GM12878 (cell line): ENCODE results near the gene FNDC11. TPM values are rescaled to one million over a fixed set of nuclear protein-coding genes. Genes with fewer than 3 reads are reported as not detected.
A peak's percentile ranks its signal among the peaks of the same experiment; 100 is the strongest.

Experiments used
- ATAC-seq: fragments of 200-7000 bp; cut with Tn5 transposase; 3 replicates; pipeline ENCODE4 v1.9.1; 2020; ENCODE audit warnings: mild to moderate bottlenecking, moderate library complexity
- BruUV-seq: library from RNA; stranded (reverse); fragments of 400-500 nt; replicated peaks from 2 replicates; lab custom pipeline; 2021; lab: Mats Ljungman, UMichigan
- CTCF ChIA-PET: fragments of 300-600 bp; sonication (Branson Sonifier 250); formaldehyde crosslinking; extraction: SDS; loops from one replicate; lab custom pipeline; 2021; ENCODE audit warnings: inconsistent platforms; lab: Yijun Ruan, JAX
- POLR2A ChIA-PET: fragments of 350-600 bp; formaldehyde crosslinking; extraction: SDS; loops from one replicate; lab custom pipeline; 2021; ENCODE audit warnings: inconsistent platforms; lab: Charles Lee
- RAD21 ChIA-PET: fragments of 300-600 bp; sonication (Branson Sonifier 250); formaldehyde crosslinking; loops from one replicate; lab custom pipeline; 2023; ENCODE audit warnings: antibody characterized with exemption; ENCODE audit not compliant: unreplicated experiment; lab: Charles Lee
- SMC1A ChIA-PET: fragments of 300-600 bp; sonication (Branson Sonifier 250); formaldehyde crosslinking; loops from one replicate; lab custom pipeline; 2023; ENCODE audit not compliant: unreplicated experiment, uncharacterized antibody; lab: Charles Lee
- DNase-seq: peaks from one replicate; pipeline ENCODE4 v3.0.0-alpha.2; 2011; ENCODE audit warnings: low read depth, low spot score
- FAIRE-seq: peaks from 3 replicates; lab custom pipeline; 2011; peaks lifted over from hg19 to GRCh38; lab: Jason Lieb, UNC
- H2AFZ ChIP-seq: 2 replicates; pipeline ENCODE4 v1.6.0; 2011; ENCODE audit warnings: low read depth, low read length, control low read depth; ENCODE audit not compliant: control insufficient read depth
- H3K27ac ChIP-seq: 2 replicates; pipeline ENCODE4 v1.5.1; 2011; ENCODE audit warnings: control low read depth; ENCODE audit not compliant: control insufficient read depth, insufficient read depth
- H3K27me3 ChIP-seq, 2 experiments: replicated peaks in 1 of 2; 2 replicates each; pipeline versions ENCODE4 v1.6.0 to v1.6.1; 2011; ENCODE audit warnings: low read length in 1 of 2; ENCODE audit not compliant: control insufficient read depth in 2 of 2, insufficient read depth in 2 of 2
- H3K36me3 ChIP-seq, 2 experiments: 2 replicates each; pipeline ENCODE4 v1.5.1; 2011; ENCODE audit warnings: low read length in 1 of 2; ENCODE audit not compliant: control insufficient read depth in 2 of 2, insufficient read depth in 2 of 2
- H3K4me1 ChIP-seq: 2 replicates; pipeline ENCODE4 v1.6.1; 2011; ENCODE audit warnings: mild to moderate bottlenecking, low read length, moderate library complexity, mixed read lengths; ENCODE audit not compliant: control insufficient read depth, insufficient read depth
- H3K4me2 ChIP-seq: 2 replicates; pipeline ENCODE4 v1.6.0; 2011; ENCODE audit warnings: control low read depth; ENCODE audit not compliant: control insufficient read depth, insufficient read depth
- H3K4me3 ChIP-seq: fragments of 200-600 bp; sonication (generic); 2 replicates; pipeline ENCODE4 v1.5.1; 2016
- H3K79me2 ChIP-seq: 2 replicates; pipeline ENCODE4 v1.6.0; 2011; ENCODE audit warnings: low read length; ENCODE audit not compliant: control insufficient read depth, insufficient read depth
- H3K9ac ChIP-seq: 2 replicates; pipeline ENCODE4 v1.8.0; 2011; ENCODE audit warnings: low read length, control low read depth, mixed read lengths; ENCODE audit not compliant: control insufficient read depth, insufficient read depth
- H3K9me3 ChIP-seq: replicated peaks from 3 replicates; pipeline ENCODE4 v1.5.1; 2011; ENCODE audit warnings: mild to moderate bottlenecking, low read length; ENCODE audit not compliant: control insufficient read depth, insufficient read depth
- H4K20me1 ChIP-seq: 2 replicates; pipeline ENCODE4 v1.6.0; 2011; ENCODE audit not compliant: control insufficient read depth, insufficient read depth
- CHD2 ChIP-seq: IDR thresholded peaks from 2 replicates; pipeline ENCODE4 v1.6.1; 2011; ENCODE audit warnings: low read depth, low read length, improper control_type of control experiment, borderline replicate concordance
- IKZF1 ChIP-seq: fragments of 450-650 bp; conservative IDR thresholded peaks from 2 replicates; pipeline ENCODE4 v1.6.1; 2017; ENCODE audit warnings: antibody characterized with exemption, mild to moderate bottlenecking
- MEF2A ChIP-seq: IDR thresholded peaks from 2 replicates; pipeline ENCODE4 v1.6.1; 2011; ENCODE audit warnings: low read depth, mild to moderate bottlenecking, low read length, moderate library complexity; ENCODE audit not compliant: insufficient read depth
- MEF2B ChIP-seq: fragments of 450-650 bp; IDR thresholded peaks from 2 replicates; pipeline ENCODE4 v1.6.1; 2018; ENCODE audit warnings: mild to moderate bottlenecking, moderate library complexity; ENCODE audit not compliant: partially characterized antibody, poor library complexity, severe bottlenecking
- NFIC ChIP-seq: IDR thresholded peaks from 2 replicates; pipeline ENCODE4 v1.6.1; 2012; ENCODE audit warnings: low read depth, mild to moderate bottlenecking, inconsistent platforms, low read length, moderate library complexity
- NR2F1 ChIP-seq: fragments of 450-650 bp; conservative IDR thresholded peaks from 2 replicates; pipeline ENCODE4 v1.6.1; 2017; ENCODE audit warnings: mild to moderate bottlenecking
- WGBS: methylation state at CpG from one replicate; pipeline ENCODE4 v1.1.6; 2016; ENCODE audit warnings: low lambda C conversion rate; ENCODE audit not compliant: insufficient replicate concordance, insufficient coverage; ENCODE audit errors: missing lambda C conversion rate; 5-methylcytosine and 5-hydroxymethylcytosine counted together
- in situ Hi-C: fragments of 300-500 bp; cut with MboI; formaldehyde crosslinking; loops from 9 replicates; pipeline ENCODE4 v1.14.3; 2018; ENCODE audit warnings: mixed read lengths
- intact Hi-C: fragments of 100-400 bp; cut with micrococcal nuclease; formaldehyde crosslinking; loops from one replicate; pipeline ENCODE4 v1.14.2; 2022; ENCODE audit not compliant: unreplicated experiment
- polyA plus RNA-seq, 11 experiments: library from polyadenylated mRNA; depleted of rRNA in 4 of 11; unstranded in 6 of 11; stranded (reverse) in 5 of 11; fragments of >200 nt; fragmentation: Nextera tagmentation in 4 of 11; fragmentation: Illumina TruSeq in 1 of 11; extraction: Ambion mirVana in 4 of 11; extraction: Trizol in 1 of 11; gene quantifications; 1 replicate in 1 of 11; 2 replicates in 10 of 11; pipeline versions ENCODE4 v1.2.1 to v1.2.3, GENCODE V29; 2011 to 2016; ENCODE audit warnings: inconsistent platforms in 2 of 11, missing spikeins in 2 of 11, low read depth in 1 of 11
- total RNA-seq, 4 experiments: library from RNA; depleted of rRNA in 3 of 4; stranded (reverse); fragments of >200 nt in 3 of 4; fragmentation: Illumina TruSeq in 1 of 4; extraction: Trizol in 1 of 4; gene quantifications; 2 replicates each; pipeline versions ENCODE4 v1.2.1 to v1.2.3, GENCODE V29; 2013 to 2021
- TF ChIP-seq, protein P1 (sequence below): fragments of 450-650 bp; IDR thresholded peaks from 2 replicates; pipeline ENCODE4 v1.6.1; 2017; ENCODE audit warnings: low read depth, mild to moderate bottlenecking, moderate library complexity

The FNDC11 gene
- total and polyA plus RNA-seq, 10 of the 15 experiments (the other 5 are each of a cell fraction or from before 2014, with no cell fraction given) = 0.09 to 0.72 (median 0.34) TPM; not detected in 2

DNA sequence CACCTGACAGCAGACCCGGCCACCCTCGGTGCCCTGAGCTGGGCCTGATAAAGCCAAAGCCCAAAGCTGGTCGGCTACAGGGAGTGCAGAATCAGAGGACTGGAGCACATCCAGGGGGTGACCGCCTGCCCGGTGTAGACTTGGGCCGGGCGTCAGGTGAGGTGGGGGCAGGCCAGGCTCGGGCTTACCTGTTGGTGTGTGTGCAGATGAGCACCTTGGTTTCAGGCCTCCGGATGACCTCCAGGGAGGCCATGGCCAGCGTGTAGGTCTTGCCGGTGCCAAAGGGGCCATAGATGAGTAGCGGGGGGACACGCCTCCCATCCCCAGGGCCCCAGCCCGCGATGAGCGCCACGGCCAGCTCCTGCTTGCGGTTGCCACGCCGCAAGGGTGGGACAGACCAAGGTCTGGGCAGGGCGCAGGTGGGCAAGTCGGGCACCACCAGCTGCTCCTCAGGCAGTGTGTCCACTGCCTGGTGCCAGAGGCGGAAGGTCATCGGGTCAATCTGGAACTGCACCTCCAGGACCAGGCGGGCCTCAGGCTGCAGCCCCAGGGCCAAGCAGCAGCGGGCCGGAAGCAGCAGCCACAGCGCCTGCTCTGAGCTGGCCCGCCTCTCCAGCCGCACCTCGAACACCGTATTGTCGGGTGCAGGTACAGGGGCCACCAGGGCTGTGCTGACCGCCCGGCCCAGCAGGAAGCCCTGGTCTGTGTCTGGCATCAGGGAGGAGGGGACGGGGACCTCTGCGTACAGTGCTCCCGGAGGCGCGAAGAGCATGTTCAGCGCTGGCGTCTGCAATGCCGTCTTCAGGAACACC lies 14.4 kb downstream of the FNDC11 start:
- intact Hi-C loops = no loop called here
- 14% methylated on average over 37 of the region's 43 CpGs for WGBS
- CTCF ChIA-PET = interaction anchor here (0.7 to 2.3 kb wide), 3 partner anchors 14 to 127 kb away, joined by 3 to 5 read pairs (median 4); partner anchors contain the start of gene PTK6

More for the DNA sequence above, 14.4 kb downstream of the FNDC11 start:
- RAD21 ChIA-PET = interaction anchor here (1.2 to 1.9 kb wide), 2 partner anchors 31 to 73 kb away, joined by 3 to 6 read pairs; partner anchors contain the start of gene PTK6
- 0 out of 2 replicates have a peak, but pooled peaks cover 2% of the 10 kb centered on the region for H3K79me2 ChIP-seq
- H2AFZ ChIP-seq = no peak overlapping the region
- H3K27ac ChIP-seq = no peak overlapping the region
- peak; percentile 40 for ATAC-seq
- peaks cover 28% of the 10 kb centered on the region for H3K4me1 ChIP-seq
- H3K4me3 ChIP-seq = no peak overlapping the region
- no peaks in the 10 kb centered on the region; the same call in 2 of the 3 replicates for H3K9me3 ChIP-seq
- H3K27me3 ChIP-seq = no peaks in the 10 kb centered on the region
- TF ChIP-seq CHD2 = no peak
- no peak for TF ChIP-seq NFIC
- peak; percentile 6 for TF ChIP-seq MEF2B
- TF ChIP-seq IKZF1 = 0 out of 2 replicates have a peak, but pooled peaks have one; percentile 1
- no peak for TF ChIP-seq MEF2A
- peak; percentile 34; the same call in 1 of the 2 replicates for TF ChIP-seq NR2F1
- TF ChIP-seq, protein P1, sequence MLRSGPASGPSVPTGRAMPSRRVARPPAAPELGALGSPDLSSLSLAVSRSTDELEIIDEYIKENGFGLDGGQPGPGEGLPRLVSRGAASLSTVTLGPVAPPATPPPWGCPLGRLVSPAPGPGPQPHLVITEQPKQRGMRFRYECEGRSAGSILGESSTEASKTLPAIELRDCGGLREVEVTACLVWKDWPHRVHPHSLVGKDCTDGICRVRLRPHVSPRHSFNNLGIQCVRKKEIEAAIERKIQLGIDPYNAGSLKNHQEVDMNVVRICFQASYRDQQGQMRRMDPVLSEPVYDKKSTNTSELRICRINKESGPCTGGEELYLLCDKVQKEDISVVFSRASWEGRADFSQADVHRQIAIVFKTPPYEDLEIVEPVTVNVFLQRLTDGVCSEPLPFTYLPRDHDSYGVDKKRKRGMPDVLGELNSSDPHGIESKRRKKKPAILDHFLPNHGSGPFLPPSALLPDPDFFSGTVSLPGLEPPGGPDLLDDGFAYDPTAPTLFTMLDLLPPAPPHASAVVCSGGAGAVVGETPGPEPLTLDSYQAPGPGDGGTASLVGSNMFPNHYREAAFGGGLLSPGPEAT = 0 out of 2 replicates have a peak, but pooled peaks have one; percentile 5
- TF ChIP-seq, all 136 proteins: peak for 4
- SMC1A ChIA-PET = interaction anchor here (0.7 to 1.2 kb wide), 3 partner anchors 14 to 405 kb away, joined by 3 to 5 read pairs (median 3); no protein-coding TSS in a partner anchor
- POLR2A ChIA-PET = interaction anchor here (1.4 to 1.6 kb wide), 2 partner anchors 16 to 59 kb away, joined by 3 to 8 read pairs; partner anchors contain the start of gene GMEB2
- BruUV-seq = no TSS peak
- Histone ChIP-seq H3K36me3 (no peaks in the 10 kb centered on the region), H3K4me2 (peak overlapping the region; percentile 82), H4K20me1 (no peaks in the 10 kb centered on the region), H3K9ac (no peak overlapping the region)
- FAIRE-seq (no peak), DNase-seq (no peak)
- in situ Hi-C loops = no loop called here
